ENCODE measurements around the gene FGF4.

FGF4 gene

GRCh38 chr11:69726019-69726418 is 49.1 kb downstream of the FGF4 start:
- no peak for DNase-seq (ENCODE audit: low read depth)

GRCh38 chr11:69721745-69722144 is 53.4 kb downstream of the FGF4 start:
- DNase-seq (ENCODE audit: low read depth): no peak

- DNase-seq (ENCODE audit: low read depth): no peak
Measured at GRCh38 chr11:69721106-69721505, 54.0 kb downstream of the FGF4 start.

All from fibroblast of the conjunctiva (primary cell).